AG09309 (cell line): ENCODE results near the gene METTL6.
"Not testable (repeated sequence)": the region's sequence is repeated elsewhere in the genome, so short reads cannot be mapped to it uniquely, and the experiment has no call there.

ENCODE experiments used
- DNase-seq: peaks from one replicate; pipeline ENCODE4 v3.0.0-alpha.2; 2010; ENCODE audit warnings: low read depth
- H3K4me3 ChIP-seq: 2 replicates; pipeline ENCODE4 v1.5.1; 2011; ENCODE audit warnings: mild to moderate bottlenecking, low read depth, low read length, moderate library complexity; ENCODE audit not compliant: control insufficient read depth
- TF ChIP-seq, protein P1 (sequence below): IDR thresholded peaks from 2 replicates; pipeline ENCODE4 v1.5.1; 2011; ENCODE audit warnings: mild to moderate bottlenecking, low read depth, low read length, inconsistent platforms; ENCODE audit not compliant: insufficient read depth, control insufficient read depth; ENCODE audit errors: missing control alignments

Gene METTL6

DNA sequence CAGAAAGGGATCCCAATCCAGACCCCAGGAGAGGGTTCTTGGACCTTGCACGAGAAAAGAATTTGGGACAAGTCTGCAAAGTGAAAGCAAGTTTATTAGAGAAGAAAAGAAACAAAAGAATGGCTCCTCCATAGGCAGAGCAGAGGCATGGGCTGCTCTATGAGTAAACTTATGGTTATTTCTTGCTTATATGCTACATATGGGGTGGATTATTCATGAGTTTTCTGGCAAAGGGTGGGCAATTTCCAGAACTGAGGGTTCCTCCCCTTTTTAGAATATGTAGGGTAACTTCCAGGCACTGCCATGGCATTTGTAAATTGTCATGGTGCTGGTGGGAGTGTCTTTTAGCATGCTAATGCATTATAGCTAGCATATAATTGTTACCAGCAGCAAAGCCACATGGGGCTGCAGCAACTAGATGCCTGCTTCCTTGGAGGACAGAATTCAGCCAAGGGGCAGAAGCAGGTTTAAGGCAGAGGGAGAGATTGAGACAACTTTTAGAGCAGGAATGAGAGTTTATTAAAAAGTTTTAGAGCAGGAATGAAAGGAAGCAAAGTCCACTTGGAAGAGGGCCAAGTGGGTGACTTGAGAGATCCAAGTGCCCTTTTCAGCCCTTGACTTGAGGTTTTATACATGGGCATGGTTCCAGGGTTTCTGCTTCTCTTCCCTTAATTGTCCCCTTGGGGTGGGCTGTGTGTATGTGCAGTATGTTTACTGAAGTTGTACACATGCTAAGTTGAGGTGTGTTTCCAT is 41.3 kb downstream of the METTL6 start:
- no peak overlapping the region for H3K4me3 ChIP-seq
- no peak for DNase-seq
- TF ChIP-seq, protein P1, sequence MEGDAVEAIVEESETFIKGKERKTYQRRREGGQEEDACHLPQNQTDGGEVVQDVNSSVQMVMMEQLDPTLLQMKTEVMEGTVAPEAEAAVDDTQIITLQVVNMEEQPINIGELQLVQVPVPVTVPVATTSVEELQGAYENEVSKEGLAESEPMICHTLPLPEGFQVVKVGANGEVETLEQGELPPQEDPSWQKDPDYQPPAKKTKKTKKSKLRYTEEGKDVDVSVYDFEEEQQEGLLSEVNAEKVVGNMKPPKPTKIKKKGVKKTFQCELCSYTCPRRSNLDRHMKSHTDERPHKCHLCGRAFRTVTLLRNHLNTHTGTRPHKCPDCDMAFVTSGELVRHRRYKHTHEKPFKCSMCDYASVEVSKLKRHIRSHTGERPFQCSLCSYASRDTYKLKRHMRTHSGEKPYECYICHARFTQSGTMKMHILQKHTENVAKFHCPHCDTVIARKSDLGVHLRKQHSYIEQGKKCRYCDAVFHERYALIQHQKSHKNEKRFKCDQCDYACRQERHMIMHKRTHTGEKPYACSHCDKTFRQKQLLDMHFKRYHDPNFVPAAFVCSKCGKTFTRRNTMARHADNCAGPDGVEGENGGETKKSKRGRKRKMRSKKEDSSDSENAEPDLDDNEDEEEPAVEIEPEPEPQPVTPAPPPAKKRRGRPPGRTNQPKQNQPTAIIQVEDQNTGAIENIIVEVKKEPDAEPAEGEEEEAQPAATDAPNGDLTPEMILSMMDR, result no peak

DNA sequence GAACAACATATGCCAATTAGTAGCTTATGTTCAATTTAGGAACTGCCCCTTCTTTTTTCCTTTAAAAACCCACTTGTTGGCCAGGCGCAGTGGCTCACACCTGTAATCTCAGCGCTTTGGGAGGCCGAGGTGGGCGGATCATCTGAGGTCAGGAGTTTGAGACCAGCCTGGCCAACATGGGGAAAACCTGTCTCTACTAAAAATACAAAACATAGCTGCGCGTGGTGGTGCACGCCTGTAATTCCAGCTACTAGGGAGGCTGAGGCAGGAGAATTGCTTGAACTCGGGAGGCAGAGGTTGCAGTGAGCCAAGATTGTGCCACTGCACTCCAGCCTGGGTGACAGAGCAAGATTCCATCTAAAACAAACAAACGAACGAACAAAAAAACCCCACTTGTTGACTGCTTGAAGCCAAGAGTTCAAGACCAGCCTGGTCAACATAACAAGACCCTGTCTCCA is 42.1 kb downstream of the METTL6 start:
- not testable (repeated sequence) for H3K4me3 ChIP-seq, DNase-seq

DNA sequence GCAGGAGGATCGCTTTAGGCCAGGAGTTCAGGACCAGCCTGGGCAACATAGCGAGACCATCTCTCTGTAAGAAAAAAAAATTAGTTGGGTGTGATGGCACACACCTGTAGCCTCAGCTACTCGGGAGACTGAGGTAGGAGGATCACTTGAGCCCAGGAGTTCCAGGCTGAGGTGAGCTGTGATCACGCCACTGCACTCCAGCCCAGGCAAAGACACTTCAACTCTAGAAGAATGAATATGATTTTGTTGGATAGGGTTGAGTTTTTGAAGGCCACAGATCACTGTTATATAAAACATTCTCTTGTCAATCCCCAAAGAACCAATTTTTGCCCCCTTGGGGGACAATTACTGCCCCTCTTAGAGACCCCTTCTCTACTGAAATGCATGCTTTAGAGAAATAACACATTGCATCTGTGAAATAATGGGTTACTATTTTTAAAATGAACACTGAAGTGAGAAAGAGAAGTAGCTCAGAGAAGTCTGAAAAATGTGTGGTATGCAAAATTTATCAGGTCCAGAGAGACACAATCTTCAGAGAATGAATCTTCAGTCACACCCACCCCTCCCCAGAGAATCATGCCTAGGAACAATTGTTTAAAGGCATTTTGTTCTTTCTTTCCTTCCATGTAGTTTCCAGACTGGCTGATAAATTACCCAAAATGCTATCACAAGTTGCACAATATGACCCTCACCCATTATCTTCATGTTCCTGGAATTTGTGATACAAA is 42.7 kb downstream of the METTL6 start:
- no peak overlapping the region for H3K4me3 ChIP-seq
- DNase-seq, result no peak
- TF ChIP-seq, protein P1, result no peak

DNA sequence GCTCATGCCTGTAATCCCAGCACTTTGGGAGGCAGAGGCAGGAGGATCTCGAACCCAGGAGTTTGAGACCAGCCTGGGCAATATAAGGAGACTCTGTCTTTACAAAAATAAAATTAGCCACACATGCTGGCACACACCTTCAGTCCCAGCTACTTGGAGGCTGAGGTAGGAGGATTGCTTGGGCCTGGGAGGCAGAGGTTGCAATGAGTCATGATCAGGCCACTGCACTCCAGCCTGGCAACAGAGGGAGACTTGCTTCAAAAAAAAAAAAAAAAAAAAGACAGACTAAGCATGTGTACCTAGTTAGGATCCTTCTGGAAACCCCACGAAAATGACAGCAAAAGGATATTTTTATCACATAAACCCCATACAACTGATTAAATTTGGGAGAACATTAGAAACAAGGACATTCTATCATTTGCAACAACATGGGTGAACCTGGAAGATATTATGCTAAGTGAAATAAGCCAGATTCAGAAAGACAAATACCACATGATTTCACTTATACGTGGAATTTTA is 44.9 kb downstream of the METTL6 start:
- TF ChIP-seq, protein P1, result no peak
- no peak overlapping the region for H3K4me3 ChIP-seq
- no peak for DNase-seq

DNA sequence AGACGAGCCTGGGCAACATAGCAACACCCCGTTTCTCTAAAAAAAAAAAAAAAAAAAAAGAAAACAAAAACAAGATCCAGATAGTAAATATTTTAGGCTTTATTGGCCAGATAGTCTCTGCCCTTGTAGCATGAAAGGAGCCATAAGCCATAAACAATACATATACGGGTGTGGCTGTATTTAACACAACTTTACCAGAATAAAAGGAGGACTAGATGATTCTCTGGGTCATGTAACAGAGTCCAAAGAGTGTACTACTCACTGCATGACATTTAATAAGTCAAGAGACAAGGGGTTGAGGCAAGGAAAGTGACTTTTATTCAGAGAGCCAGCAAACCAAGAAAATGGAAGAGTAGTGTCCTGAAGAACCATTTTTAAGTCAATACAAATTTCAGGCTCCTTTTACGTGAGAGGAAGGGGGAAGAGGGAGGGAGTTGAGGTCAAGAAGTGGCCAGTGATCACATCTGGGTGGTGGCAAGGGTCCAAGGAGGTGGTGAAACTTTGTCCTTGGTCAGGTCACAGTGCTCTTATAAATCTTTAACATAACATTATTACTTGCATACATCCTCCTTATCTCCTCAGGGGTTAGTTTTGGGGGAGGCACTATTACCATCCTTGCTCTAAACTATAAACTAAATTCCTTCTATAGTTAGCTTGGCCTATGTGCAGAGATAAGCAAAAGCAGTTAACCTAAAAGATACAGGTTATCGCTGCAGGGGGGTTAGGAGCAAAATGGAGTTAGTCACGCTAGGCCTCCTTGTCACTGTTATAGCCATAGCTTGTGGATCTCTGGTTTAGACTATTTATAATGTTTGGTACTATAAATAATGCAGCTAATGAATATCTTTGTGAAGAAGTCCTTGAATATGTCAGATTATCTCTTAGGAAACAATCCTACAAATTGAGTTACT is 46.1 kb downstream of the METTL6 start:
- TF ChIP-seq, protein P1, result no peak
- no peak for DNase-seq

DNA sequence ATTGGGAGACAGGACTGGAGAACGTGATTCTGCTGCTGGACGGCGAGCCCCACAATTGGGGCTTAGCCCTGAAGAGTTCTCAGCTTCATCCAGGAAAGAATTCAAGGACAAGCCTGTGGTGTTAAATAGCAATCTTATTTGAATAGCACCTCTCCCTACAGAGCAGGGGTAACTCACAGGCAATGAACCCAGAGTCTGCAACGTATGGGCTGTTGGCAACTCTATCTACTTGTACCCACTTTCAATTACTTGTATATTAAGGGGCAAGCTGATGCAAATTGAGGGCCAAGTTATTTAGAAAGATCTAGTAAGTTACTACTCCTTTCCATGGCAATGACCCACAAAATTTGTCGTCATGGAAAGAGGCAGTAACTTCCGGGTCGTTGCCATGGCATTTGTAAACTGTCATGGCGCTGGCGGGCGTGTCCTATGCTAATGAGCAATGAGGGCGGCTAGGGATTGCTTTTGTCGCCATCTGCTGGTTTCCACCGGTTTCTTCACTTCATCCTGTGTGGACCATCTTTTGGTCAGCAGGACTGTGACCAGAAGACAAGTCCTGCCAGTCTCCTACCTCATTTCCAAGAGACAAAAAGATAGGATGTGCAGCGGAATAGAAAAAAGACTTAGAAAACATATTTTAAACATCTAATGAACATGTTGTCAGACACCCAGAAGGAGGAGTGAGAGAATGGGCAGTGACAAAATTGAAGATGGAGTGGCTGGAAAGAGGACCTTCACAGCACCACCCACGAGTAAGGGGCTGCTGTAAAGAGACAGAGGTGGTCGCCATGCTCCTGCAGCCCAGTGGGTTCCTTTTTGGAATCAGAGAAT is 49.2 kb downstream of the METTL6 start:
- DNase-seq, result peak; percentile 88
- TF ChIP-seq, protein P1, result peak; percentile 91
- H3K4me3 ChIP-seq, result no peak overlapping the region

More for the DNA sequence above, 46.1 kb downstream of the METTL6 start:
- no peak overlapping the region for H3K4me3 ChIP-seq
